A673 (cell line): ENCODE measurements around the gene C12orf42. TPM values are rescaled to one million over a fixed set of nuclear protein-coding genes. Genes with fewer than 3 reads are reported as not detected.

Experiments used
- BruUV-seq: library from RNA; stranded (reverse); fragments of 400-500 nt; replicated peaks from 2 replicates; lab custom pipeline; 2021; lab: Mats Ljungman, UMichigan
- CTCF ChIA-PET: fragments of 300-600 bp; sonication (Branson Sonifier 250); formaldehyde crosslinking; loops from one replicate; lab custom pipeline; 2022; ENCODE audit warnings: antibody characterized with exemption; lab: Charles Lee
- POLR2A ChIA-PET: fragments of 300-600 bp; sonication (Branson Sonifier 250); formaldehyde crosslinking; loops from one replicate; lab custom pipeline; 2022; ENCODE audit warnings: antibody characterized with exemption; ENCODE audit not compliant: low non-redundant PET; lab: Charles Lee
- DNase-seq: peaks from one replicate; pipeline ENCODE4 v3.0.0-alpha.2; 2015; ENCODE audit warnings: low spot score
- H3K27ac ChIP-seq: fragments of 200-600 bp; sonication (generic); 2 replicates; pipeline ENCODE4 v1.5.1; 2016; ENCODE audit warnings: mixed run types, low read depth, mild to moderate bottlenecking, mixed read lengths, antibody characterized with exemption, low read length; ENCODE audit not compliant: poor library complexity, severe bottlenecking
- H3K27me3 ChIP-seq: fragments of 200-600 bp; sonication (generic); replicated peaks from 2 replicates; pipeline ENCODE4 v1.6.1; 2017; ENCODE audit warnings: mixed run types, low read depth, mild to moderate bottlenecking, mixed read lengths, antibody characterized with exemption, low read length; ENCODE audit not compliant: insufficient read depth, poor library complexity
- H3K36me3 ChIP-seq: fragments of 200-600 bp; sonication (generic); 2 replicates; pipeline ENCODE4 v1.6.1; 2016; ENCODE audit warnings: mixed run types, mild to moderate bottlenecking, mixed read lengths, antibody characterized with exemption, low read length; ENCODE audit not compliant: insufficient read depth, poor library complexity, severe bottlenecking
- H3K4me1 ChIP-seq: fragments of 200-600 bp; sonication (generic); 2 replicates; pipeline ENCODE4 v1.6.1; 2017; ENCODE audit warnings: mixed run types, mild to moderate bottlenecking, mixed read lengths, antibody characterized with exemption, low read length; ENCODE audit not compliant: insufficient read depth, poor library complexity, severe bottlenecking
- H3K4me3 ChIP-seq: fragments of 200-600 bp; sonication (generic); 2 replicates; pipeline ENCODE4 v1.5.1; 2016; ENCODE audit warnings: low read depth, mixed run types, mild to moderate bottlenecking, mixed read lengths, low read length; ENCODE audit not compliant: poor library complexity, severe bottlenecking
- H3K9me3 ChIP-seq: fragments of 200-600 bp; sonication (generic); 2 replicates; pipeline ENCODE4 v1.6.1; 2016; ENCODE audit warnings: mixed run types, low read depth, mild to moderate bottlenecking, mixed read lengths, antibody characterized with exemption, low read length; ENCODE audit not compliant: poor library complexity, severe bottlenecking
- EZH2 ChIP-seq: fragments of 200-600 bp; sonication (generic); IDR thresholded peaks from 2 replicates; pipeline ENCODE4 v1.6.1; 2017; ENCODE audit warnings: borderline replicate concordance, low read depth, mild to moderate bottlenecking, mixed read lengths, antibody characterized with exemption, low read length; ENCODE audit not compliant: poor library complexity, severe bottlenecking
- intact Hi-C: fragments of 100-400 bp; cut with micrococcal nuclease; formaldehyde crosslinking; loops from one replicate; pipeline ENCODE4 v1.10.0; 2022; ENCODE audit not compliant: unreplicated experiment
- total RNA-seq: library from RNA; stranded (reverse); gene quantifications from 2 replicates; pipeline ENCODE4 v1.2.3, GENCODE V29; 2021
- TF ChIP-seq, protein P1 (sequence below): fragments of 300-800, 200-600 bp; sonication (generic); conservative IDR thresholded peaks from 2 replicates; pipeline ENCODE4 v1.5.1; 2017; ENCODE audit warnings: low read depth, mild to moderate bottlenecking, antibody characterized with exemption, low read length, moderate library complexity, mixed read lengths

The C12orf42 gene
- total RNA-seq, 1 experiment from 2014 or later, result not detected

DNA sequence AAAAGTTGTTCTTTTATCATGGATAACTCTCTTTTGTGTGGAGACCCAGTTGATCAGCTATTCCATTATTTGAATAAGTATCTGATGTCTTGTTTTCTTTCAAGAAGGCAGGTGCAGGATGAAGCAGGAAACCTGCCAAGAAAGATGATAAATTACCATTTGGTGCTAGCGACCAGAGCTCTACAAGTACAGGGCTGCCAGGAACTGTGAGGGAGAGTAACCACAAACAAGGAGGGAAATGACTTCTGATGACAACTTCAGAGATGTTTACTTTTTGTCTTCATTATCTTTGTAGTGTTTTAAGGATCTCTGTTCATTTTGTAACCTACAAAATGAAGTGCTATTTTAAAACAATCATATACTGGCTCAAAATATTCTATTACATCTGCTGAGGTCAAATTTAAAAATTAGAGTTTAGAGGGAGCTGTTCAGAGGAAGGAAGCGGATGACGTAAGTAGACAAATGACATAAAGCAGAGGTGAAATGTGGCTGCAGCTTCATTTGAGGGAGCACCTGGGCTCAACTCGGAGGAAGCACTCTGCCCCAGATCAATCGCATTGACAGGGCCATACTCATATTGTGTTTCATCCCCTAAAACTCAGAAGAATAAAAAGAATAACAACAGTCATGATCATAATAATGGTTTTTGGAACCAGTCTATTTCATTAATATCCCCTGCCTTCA is 226.8 kb downstream of the C12orf42 start:
- no peak overlapping the region for H3K4me3 ChIP-seq
- DNase-seq, result no peak
- POLR2A ChIA-PET, result no interaction called here
- H3K27ac ChIP-seq, result no peak overlapping the region
- no peak for TF ChIP-seq EZH2
- TF ChIP-seq, protein P1, sequence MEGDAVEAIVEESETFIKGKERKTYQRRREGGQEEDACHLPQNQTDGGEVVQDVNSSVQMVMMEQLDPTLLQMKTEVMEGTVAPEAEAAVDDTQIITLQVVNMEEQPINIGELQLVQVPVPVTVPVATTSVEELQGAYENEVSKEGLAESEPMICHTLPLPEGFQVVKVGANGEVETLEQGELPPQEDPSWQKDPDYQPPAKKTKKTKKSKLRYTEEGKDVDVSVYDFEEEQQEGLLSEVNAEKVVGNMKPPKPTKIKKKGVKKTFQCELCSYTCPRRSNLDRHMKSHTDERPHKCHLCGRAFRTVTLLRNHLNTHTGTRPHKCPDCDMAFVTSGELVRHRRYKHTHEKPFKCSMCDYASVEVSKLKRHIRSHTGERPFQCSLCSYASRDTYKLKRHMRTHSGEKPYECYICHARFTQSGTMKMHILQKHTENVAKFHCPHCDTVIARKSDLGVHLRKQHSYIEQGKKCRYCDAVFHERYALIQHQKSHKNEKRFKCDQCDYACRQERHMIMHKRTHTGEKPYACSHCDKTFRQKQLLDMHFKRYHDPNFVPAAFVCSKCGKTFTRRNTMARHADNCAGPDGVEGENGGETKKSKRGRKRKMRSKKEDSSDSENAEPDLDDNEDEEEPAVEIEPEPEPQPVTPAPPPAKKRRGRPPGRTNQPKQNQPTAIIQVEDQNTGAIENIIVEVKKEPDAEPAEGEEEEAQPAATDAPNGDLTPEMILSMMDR, result no peak
- intact Hi-C loops, result no loop called here
- CTCF ChIA-PET, result no interaction called here
- no TSS peak for BruUV-seq
- H3K9me3 ChIP-seq, result no peaks in the 10 kb centered on the region
- H3K27me3 ChIP-seq, result peaks cover 8% of the 10 kb centered on the region
- H3K4me1 ChIP-seq, result no peaks in the 10 kb centered on the region
- no peaks in the 10 kb centered on the region for H3K36me3 ChIP-seq

GRCh38 chr12:103257763-103258162 is 238.0 kb downstream of the C12orf42 start:
- Histone ChIP-seq H3K27ac (no peak overlapping the region), H3K4me1 (no peaks in the 10 kb centered on the region), H3K27me3 (no peaks in the 10 kb centered on the region), H3K36me3 (no peaks in the 10 kb centered on the region), H3K4me3 (no peak overlapping the region), H3K9me3 (no peaks in the 10 kb centered on the region)
- ChIA-PET POLR2A (no interaction called here), CTCF (no interaction called here)
- no TSS peak for BruUV-seq
- no peak for TF ChIP-seq EZH2
- TF ChIP-seq, protein P1, result no peak
- no peak for DNase-seq
- intact Hi-C loops, result no loop called here

Other genes with a start within 250 kb of the C12orf42 start
- gene STAB2, start 91.3 kb upstream of the C12orf42 start, total RNA-seq, result not detected in 2 replicates